ENCODE measurements around the gene PTPRD. TPM values are rescaled to one million over a fixed set of nuclear protein-coding genes. Genes with fewer than 3 reads are reported as not detected.

PTPRD gene
- total RNA-seq, 2 donors from 2014 or later = 97.4 to 101 TPM

- no peaks in the 10 kb centered on the region for H3K36me3 Mint-ChIP-seq (ENCODE audit: low read depth)
- Histone ChIP-seq H3K9ac (ENCODE audit: extremely low read depth, low read length, poor library complexity, severe bottlenecking) (no peak overlapping the region), H3K4me3 (ENCODE audit: low read length) (no peak overlapping the region), H3K36me3 (ENCODE audit: control insufficient read depth, insufficient read depth, low read length) (no peaks in the 10 kb centered on the region), H3K27ac (ENCODE audit: low read depth, low read length) (no peak overlapping the region), H3K4me1 (ENCODE audit: control insufficient read depth, insufficient read depth, low read length) (peaks cover 12% of the 10 kb centered on the region), H3K9me3 (ENCODE audit: control insufficient read depth, low read length) (no peaks in the 10 kb centered on the region), H3K27me3 (ENCODE audit: control insufficient read depth, insufficient read depth, low read length, poor library complexity, severe bottlenecking) (no peaks in the 10 kb centered on the region)
- 58 to 100% methylated on average over 1 to 3 of the region's 3 CpGs for WGBS, 2 experiments (ENCODE audit: insufficient coverage in 1 of 2, insufficient read length in 1 of 2)
- peaks cover 18% of the 10 kb centered on the region for H3K4me1 Mint-ChIP-seq
- H3K9me3 Mint-ChIP-seq = no peaks in the 10 kb centered on the region
- H3K4me3 Mint-ChIP-seq = no peak overlapping the region
- H3K27me3 Mint-ChIP-seq (ENCODE audit: insufficient read depth) = no peaks in the 10 kb centered on the region
- no peak for DNase-seq
- no peak overlapping the region for H3K27ac Mint-ChIP-seq
- no peak for TF ChIP-seq CTCF (conservative IDR thresholded peaks at IDR 0.05)
Observed at GRCh38 chr9:8880060-8880459, 1732.7 kb downstream of the PTPRD start.

GRCh38 chr9:8879284-8879683 lies 1733.5 kb downstream of the PTPRD start:
- TF ChIP-seq CTCF (conservative IDR thresholded peaks at IDR 0.05) = no peak
- Mint-ChIP-seq H3K4me1 (peaks cover 23% of the 10 kb centered on the region), H3K4me3 (no peak overlapping the region), H3K36me3 (ENCODE audit: low read depth) (no peaks in the 10 kb centered on the region), H3K27me3 (ENCODE audit: insufficient read depth) (no peaks in the 10 kb centered on the region), H3K9me3 (no peaks in the 10 kb centered on the region), H3K27ac (no peak overlapping the region)
- H3K4me1 ChIP-seq (ENCODE audit: control insufficient read depth, insufficient read depth, low read length) = peaks cover 12% of the 10 kb centered on the region
- H3K4me3 ChIP-seq (ENCODE audit: low read length) = no peak overlapping the region
- H3K27me3 ChIP-seq (ENCODE audit: control insufficient read depth, insufficient read depth, low read length, poor library complexity, severe bottlenecking) = no peaks in the 10 kb centered on the region
- no peaks in the 10 kb centered on the region for H3K9me3 ChIP-seq (ENCODE audit: control insufficient read depth, low read length)
- DNase-seq = no peak
- H3K36me3 ChIP-seq (ENCODE audit: control insufficient read depth, insufficient read depth, low read length) = no peaks in the 10 kb centered on the region
- WGBS, 2 experiments (ENCODE audit: insufficient coverage in 1 of 2, insufficient read length in 1 of 2) = 50% methylated on average over 2 of the region's 2 CpGs; no CpG with 5 or more reads in 1 of the 2 experiments
- H3K9ac ChIP-seq (ENCODE audit: extremely low read depth, low read length, poor library complexity, severe bottlenecking) = no peak overlapping the region
- no peak overlapping the region for H3K27ac ChIP-seq (ENCODE audit: low read depth, low read length)

GRCh38 chr9:8877753-8878494 lies 1734.9 kb downstream of the PTPRD start:
- no peak overlapping the region for H3K4me3 Mint-ChIP-seq
- H3K9ac ChIP-seq (ENCODE audit: extremely low read depth, low read length, poor library complexity, severe bottlenecking) = no peak overlapping the region
- no peak for DNase-seq
- H3K4me1 ChIP-seq (ENCODE audit: control insufficient read depth, insufficient read depth, low read length) = peaks cover 10% of the 10 kb centered on the region
- H3K9me3 ChIP-seq (ENCODE audit: control insufficient read depth, low read length) = no peaks in the 10 kb centered on the region
- peaks cover 29% of the 10 kb centered on the region for H3K4me1 Mint-ChIP-seq
- no peak overlapping the region for H3K27ac ChIP-seq (ENCODE audit: low read depth, low read length)
- WGBS, 2 experiments (ENCODE audit: insufficient coverage in 1 of 2, insufficient read length in 1 of 2) = 92% methylated on average over 2 to 3 of the region's 3 CpGs
- TF ChIP-seq CTCF (conservative IDR thresholded peaks at IDR 0.05) = no peak
- no peaks in the 10 kb centered on the region for H3K27me3 ChIP-seq (ENCODE audit: control insufficient read depth, insufficient read depth, low read length, poor library complexity, severe bottlenecking)
- no peaks in the 10 kb centered on the region for H3K27me3 Mint-ChIP-seq (ENCODE audit: insufficient read depth)
- H3K36me3 Mint-ChIP-seq (ENCODE audit: low read depth) = no peaks in the 10 kb centered on the region
- no peak overlapping the region for H3K27ac Mint-ChIP-seq
- H3K4me3 ChIP-seq (ENCODE audit: low read length) = no peak overlapping the region
- H3K36me3 ChIP-seq (ENCODE audit: control insufficient read depth, insufficient read depth, low read length) = no peaks in the 10 kb centered on the region
- H3K9me3 Mint-ChIP-seq = no peaks in the 10 kb centered on the region

Measured in endodermal cell (in vitro differentiated cells).